Large intestine (tissue), 3 donors: ENCODE data around the gene TMED10. TPM values are rescaled to one million over a fixed set of nuclear protein-coding genes. Genes with fewer than 3 reads are reported as not detected.
"Not testable (repeated sequence)": the region's sequence is repeated elsewhere in the genome, so short reads cannot be mapped to it uniquely, and the experiment has no call there.

Experiments
- DNase-seq, 2 donors: peaks; one replicate each; pipeline versions ENCODE4 v3.0.0 to v3.0.0-alpha.2; 2013
- H3K27ac ChIP-seq: one replicate; pipeline ENCODE4 v1.5.1; 2013; ENCODE audit warnings: low read length
- H3K27me3 ChIP-seq: 2 replicates; pipeline ENCODE4 v1.6.1; 2013; ENCODE audit warnings: low read length; ENCODE audit not compliant: control insufficient read depth, insufficient read depth
- H3K36me3 ChIP-seq: 2 replicates; pipeline ENCODE4 v1.6.1; 2013; ENCODE audit warnings: low read length; ENCODE audit not compliant: control insufficient read depth, insufficient read depth
- H3K4me1 ChIP-seq: one replicate; pipeline ENCODE4 v1.6.1; 2013; ENCODE audit warnings: low read length; ENCODE audit not compliant: control insufficient read depth, insufficient read depth
- H3K4me3 ChIP-seq: one replicate; pipeline ENCODE4 v1.5.1; 2013; ENCODE audit warnings: low read length
- H3K9me3 ChIP-seq: one replicate; pipeline ENCODE4 v1.6.1; 2013; ENCODE audit warnings: mild to moderate bottlenecking, low read depth, low read length, moderate library complexity; ENCODE audit not compliant: control insufficient read depth
- WGBS: methylation state at CpG from one replicate; pipeline ENCODE4 v1.1.5; 2013; ENCODE audit warnings: low lambda C conversion rate; ENCODE audit not compliant: insufficient coverage; 5-methylcytosine and 5-hydroxymethylcytosine counted together
- polyA plus RNA-seq: library from polyadenylated mRNA; unstranded; fragments of 120-200 nt; gene quantifications from one replicate; pipeline ENCODE4 v1.2.1, GENCODE V29; 2013

TMED10 gene
- polyA plus RNA-seq, 1 donor: 194 TPM

DNA sequence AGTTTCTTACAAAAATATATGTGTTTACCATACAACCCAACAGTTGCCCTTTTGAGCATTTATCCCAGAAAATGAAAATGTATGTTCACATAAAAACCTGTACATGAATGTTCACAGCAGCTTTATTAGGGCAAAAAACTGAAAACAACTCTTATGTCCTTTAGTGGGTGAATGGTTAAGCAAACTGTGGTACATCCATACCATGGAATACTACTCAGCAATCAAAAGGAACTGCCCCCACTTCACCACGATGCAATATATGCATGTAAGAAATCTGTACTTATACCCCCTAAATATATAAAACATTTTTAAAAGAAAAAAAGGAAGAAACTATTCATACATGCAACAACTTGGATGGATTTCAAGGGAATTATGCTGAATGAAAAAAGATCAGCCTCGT, 42.8 kb downstream of the TMED10 start:
- H3K4me1 ChIP-seq: peaks cover 4% of the 10 kb centered on the region
- no peaks in the 10 kb centered on the region for H3K27me3 ChIP-seq
- no peak overlapping the region for H3K4me3 ChIP-seq
- H3K27ac ChIP-seq: peak overlapping the region; percentile 20
- peaks cover 26% of the 10 kb centered on the region for H3K36me3 ChIP-seq
- DNase-seq: no peak
- no CpG with 5 or more reads among the region's 2 CpGs for WGBS
- peaks cover 5% of the 10 kb centered on the region for H3K9me3 ChIP-seq

DNA sequence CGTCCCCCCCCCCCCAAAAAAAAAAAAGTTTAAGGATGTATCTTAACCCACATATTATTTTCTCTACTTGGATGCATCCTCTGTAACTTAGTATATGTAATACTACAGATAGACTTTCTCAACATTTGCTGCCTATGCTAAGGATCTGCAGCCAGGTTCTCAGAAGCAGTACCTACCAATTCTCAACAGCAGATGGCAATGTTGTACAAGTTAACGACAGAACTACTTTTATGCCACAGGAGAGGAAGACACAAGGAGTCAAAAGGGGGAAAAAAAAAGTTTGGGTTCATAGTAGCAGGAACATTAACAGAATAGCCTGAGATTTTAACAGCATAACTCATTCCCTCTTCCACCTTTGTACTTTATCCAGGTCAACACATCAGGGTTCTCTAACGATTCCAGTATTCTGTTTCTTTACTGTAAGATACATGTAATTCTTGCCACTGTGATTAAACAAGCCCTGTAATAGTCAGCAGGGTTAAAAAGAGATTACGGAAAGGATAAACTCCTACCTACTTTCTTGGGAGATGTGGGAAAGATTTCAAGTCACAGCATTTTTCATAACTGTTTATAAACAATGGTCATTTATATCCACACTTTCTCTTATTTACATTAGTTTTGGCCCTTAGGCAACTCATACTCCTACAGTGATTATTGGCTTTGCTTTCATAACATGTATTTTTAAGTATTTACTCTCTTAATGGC, 43.9 kb downstream of the TMED10 start:
- peaks cover 5% of the 10 kb centered on the region for H3K9me3 ChIP-seq
- no peaks in the 10 kb centered on the region for H3K27me3 ChIP-seq
- WGBS: 50% methylated on average over 1 of the region's 4 CpGs
- peak overlapping the region; percentile 55 for H3K27ac ChIP-seq
- peak; percentile 67 to 71 for DNase-seq
- H3K4me1 ChIP-seq: peaks cover 12% of the 10 kb centered on the region
- no peak overlapping the region for H3K4me3 ChIP-seq
- peaks cover 26% of the 10 kb centered on the region for H3K36me3 ChIP-seq

DNA sequence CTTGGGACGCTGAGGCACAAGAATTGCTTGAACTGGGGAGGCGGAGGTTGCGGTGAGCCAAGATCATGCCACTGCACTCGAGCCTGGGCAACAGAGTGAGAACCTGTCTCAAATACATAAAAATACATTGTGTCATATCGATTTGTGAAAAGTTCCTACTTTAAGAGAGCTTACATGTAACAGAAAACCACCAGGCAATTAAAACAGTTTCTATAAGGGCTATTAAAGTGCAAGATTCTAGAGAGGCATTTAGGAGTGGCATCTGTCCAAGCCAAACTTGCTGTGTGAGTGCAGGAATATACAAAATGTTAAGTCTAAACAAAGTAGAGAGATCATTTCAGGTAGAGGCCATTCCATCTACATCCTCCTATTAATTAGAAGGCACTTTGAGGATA, 47.8 kb downstream of the TMED10 start:
- 100% methylated on average over 1 of the region's 5 CpGs for WGBS
- peaks cover 7% of the 10 kb centered on the region for H3K36me3 ChIP-seq
- H3K27ac ChIP-seq: no peak overlapping the region
- peaks cover 14% of the 10 kb centered on the region for H3K4me1 ChIP-seq
- H3K9me3 ChIP-seq: peaks cover under 1% of the 10 kb centered on the region
- H3K4me3 ChIP-seq: no peak overlapping the region
- H3K27me3 ChIP-seq: no peaks in the 10 kb centered on the region
- DNase-seq: no peak

DNA sequence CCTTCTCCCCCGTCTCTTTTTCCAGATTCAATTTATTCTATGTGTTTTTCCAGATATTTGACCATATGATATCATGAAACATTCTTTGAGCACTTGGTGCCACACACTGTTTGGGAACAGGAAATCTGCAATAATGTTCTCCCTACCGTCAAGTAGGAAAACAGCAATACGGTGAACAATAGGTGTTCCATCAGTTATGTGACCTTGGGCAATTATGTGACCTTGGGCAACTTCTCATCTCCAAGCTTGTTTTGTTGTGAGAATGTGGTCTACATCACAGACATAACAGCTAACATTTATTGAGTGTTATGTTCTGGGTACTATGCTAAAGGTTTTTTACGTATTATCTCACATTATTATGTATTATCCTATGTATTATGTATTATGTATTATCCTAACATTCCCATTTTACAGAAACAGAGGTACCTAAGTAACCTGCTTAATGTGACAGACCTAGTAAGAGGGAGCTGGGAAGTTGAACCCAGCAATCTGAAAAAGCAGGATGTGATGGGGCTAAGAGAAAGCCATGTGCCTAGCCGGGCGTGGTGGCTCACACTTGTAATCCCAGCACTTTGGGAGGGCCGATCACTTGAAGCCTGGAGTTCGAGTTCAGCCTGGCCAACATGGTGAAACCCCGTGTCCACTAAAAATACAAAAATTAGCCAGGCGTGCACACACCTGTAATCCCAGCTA, 48.4 kb downstream of the TMED10 start:
- WGBS: 70% methylated on average over 1 of the region's 10 CpGs
- H3K4me3 ChIP-seq: peak overlapping the region; percentile 80
- no peaks in the 10 kb centered on the region for H3K9me3 ChIP-seq
- no peaks in the 10 kb centered on the region for H3K27me3 ChIP-seq
- peaks cover 6% of the 10 kb centered on the region for H3K36me3 ChIP-seq
- DNase-seq: peak in 1 of 2 donors; percentile 10
- H3K27ac ChIP-seq: peak overlapping the region; percentile 96
- peaks cover 14% of the 10 kb centered on the region for H3K4me1 ChIP-seq

GRCh38 chr14:75127474-75127820, 49.0 kb downstream of the TMED10 start:
- Histone ChIP-seq H3K4me3 (peak overlapping the region; percentile 80), H3K27ac (peak overlapping the region; percentile 96), H3K4me1 (peaks cover 14% of the 10 kb centered on the region)
- WGBS: 40% methylated on average over 1 of the region's 16 CpGs
- not testable (repeated sequence) for H3K27me3 ChIP-seq, H3K9me3 ChIP-seq, DNase-seq, H3K36me3 ChIP-seq

DNA sequence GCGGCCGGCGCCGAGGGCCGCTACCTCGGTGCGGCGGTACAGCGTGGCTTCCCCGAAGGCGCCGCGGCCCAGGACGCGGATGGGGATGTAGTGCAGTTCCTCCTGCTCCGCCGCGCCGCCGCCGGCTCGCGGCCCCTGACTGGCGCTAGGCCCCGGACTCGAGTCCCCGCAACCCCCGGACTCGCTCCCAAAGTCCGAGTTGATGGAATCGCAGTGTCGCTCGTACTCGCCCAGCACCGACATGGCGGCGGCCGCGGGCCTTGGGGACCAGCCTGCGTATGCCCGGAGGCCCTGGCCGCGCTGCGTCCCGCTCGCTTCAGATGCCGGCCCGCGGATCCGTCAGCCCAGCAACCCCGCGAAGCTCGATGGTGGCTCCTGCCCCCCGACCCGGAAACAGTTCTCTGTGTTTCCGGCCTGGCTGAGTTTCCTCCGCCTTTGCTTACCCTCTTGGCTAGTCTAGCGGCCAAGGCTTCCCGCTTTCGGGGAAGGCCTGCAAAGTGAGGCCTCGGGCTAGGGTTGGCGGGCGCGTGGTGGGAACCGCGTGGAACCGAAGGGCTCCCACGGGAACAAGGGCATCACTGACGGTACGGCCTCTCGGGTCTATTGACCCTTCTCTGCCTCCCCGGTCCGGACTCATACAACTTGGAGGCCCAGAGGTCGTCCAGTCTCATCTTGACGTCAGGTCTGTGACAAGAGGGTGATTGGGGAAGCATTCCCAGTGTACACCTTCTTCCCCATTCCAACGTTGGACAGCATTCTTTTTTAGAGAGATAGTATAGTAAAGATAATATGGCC, 49.5 kb downstream of the TMED10 start, which contains the start of gene NEK9:
Gene NEK9 (minus strand): TSS at position 370 of the 795 bp plus-strand sequence. CDS start 127 bp downstream, at position 243.
- DNase-seq: peak; percentile 86 to 96
- Histone ChIP-seq H3K4me1 (peaks cover 14% of the 10 kb centered on the region), H3K9me3 (no peaks in the 10 kb centered on the region), H3K4me3 (peak within 1 kb of the TSS; percentile 80), H3K27me3 (no peaks in the 10 kb centered on the region), H3K36me3 (peaks cover 10% of the 10 kb centered on the region), H3K27ac (peak within 1 kb of the TSS; percentile 96)
- no CpG with 5 or more reads among the region's 76 CpGs for WGBS

DNA sequence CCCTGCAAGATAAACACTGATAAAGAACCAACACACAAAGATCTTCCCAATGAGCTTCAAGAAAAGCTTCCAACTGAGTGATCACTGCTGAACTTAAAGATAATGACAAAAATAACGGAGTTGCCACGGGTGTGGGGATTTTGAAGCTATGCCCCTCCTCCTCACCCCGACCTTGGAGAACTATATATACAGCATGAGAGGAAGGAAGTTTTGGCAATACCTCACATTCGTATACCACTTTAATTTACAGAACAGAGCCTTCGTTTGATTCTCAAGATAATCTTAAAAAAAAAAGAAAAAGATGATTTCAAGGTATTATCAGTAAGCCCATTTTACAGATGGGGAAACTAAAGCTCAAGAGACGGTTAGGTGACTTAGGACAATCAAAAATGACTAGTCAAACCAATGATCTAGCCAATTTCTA, 50.3 kb downstream of the TMED10 start:
- peaks cover 8% of the 10 kb centered on the region for H3K36me3 ChIP-seq
- H3K4me3 ChIP-seq: peak overlapping the region; percentile 80
- no peak for DNase-seq
- H3K27me3 ChIP-seq: no peaks in the 10 kb centered on the region
- peak overlapping the region; percentile 96 for H3K27ac ChIP-seq
- H3K4me1 ChIP-seq: peaks cover 14% of the 10 kb centered on the region
- WGBS: no CpG with 5 or more reads among the region's 6 CpGs
- H3K9me3 ChIP-seq: no peaks in the 10 kb centered on the region

DNA sequence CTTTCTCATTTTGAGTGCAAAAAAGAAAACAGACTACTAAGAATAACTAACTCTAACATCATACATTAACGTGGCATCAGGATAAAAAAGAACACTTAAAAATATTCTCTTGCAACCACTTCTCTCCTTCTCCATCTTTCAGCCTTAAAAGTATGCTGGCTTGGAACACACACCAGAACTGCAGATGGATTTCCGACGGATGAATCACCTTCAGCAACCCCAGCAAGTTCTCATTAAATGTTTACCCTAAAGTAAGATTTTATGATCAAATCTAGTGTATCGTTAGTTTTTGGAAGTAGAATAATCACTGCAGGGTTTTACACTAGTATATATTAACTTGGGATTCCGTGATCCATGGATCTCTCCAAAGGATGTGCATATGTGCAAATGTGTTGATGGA, 50.8 kb downstream of the TMED10 start:
- H3K27me3 ChIP-seq: no peaks in the 10 kb centered on the region
- DNase-seq: no peak
- no peak overlapping the region for H3K27ac ChIP-seq
- peaks cover 14% of the 10 kb centered on the region for H3K4me1 ChIP-seq
- peak overlapping the region; percentile 80 for H3K4me3 ChIP-seq
- no peaks in the 10 kb centered on the region for H3K9me3 ChIP-seq
- H3K36me3 ChIP-seq: peaks cover 8% of the 10 kb centered on the region
- WGBS: no CpG with 5 or more reads among the region's 5 CpGs

DNA sequence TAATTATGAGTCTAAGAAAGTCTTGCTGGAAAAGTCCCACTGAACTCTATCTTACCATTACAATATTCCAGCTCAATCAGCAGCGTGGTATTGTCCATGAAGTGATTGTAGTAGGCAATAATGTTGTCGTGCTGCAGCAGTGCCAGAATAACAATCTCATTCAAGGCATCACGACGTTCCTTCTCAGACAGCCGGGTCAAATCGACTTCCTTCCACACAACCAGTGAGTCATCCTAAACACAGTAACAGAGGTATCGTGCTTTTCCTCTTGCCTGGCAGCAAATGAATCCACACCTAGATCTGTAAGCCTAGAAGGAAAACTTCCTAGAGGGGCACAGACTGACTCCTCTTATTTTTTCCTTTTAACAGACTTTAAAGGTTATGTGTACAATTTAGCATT, 52.4 kb downstream of the TMED10 start:
- Histone ChIP-seq H3K27ac (no peak overlapping the region), H3K27me3 (no peaks in the 10 kb centered on the region), H3K4me3 (no peak overlapping the region), H3K36me3 (peaks cover 16% of the 10 kb centered on the region), H3K4me1 (peaks cover 14% of the 10 kb centered on the region), H3K9me3 (no peaks in the 10 kb centered on the region)
- DNase-seq: no peak
- 80% methylated on average over 2 of the region's 7 CpGs for WGBS

DNA sequence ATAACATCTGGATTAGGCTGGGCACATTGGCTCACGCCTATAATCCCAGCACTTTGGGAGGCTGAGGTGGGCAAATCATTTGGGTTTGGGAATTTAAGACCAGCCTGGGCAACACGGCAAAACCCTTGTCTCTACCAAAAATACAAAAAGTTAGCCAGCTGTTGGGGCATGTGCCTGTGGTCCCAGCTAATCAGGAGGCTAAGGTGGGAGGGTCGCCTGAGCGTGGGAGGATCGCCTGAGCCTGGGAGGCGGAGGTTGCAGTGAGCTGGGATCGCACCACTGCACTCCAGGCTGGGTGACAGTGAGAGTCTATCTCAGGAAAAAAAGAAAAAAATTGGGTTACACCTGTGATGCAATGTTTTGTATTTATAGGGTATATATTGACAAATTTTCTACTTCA, 54.9 kb downstream of the TMED10 start:
- Histone ChIP-seq H3K4me3 (no peak overlapping the region), H3K4me1 (peaks cover 5% of the 10 kb centered on the region), H3K27ac (no peak overlapping the region), H3K9me3 (no peaks in the 10 kb centered on the region), H3K27me3 (no peaks in the 10 kb centered on the region), H3K36me3 (peaks cover 35% of the 10 kb centered on the region)
- no peak for DNase-seq
- 100% methylated on average over 2 of the region's 7 CpGs for WGBS
